Measurements from ENCODE around the gene MYB. TPM values are rescaled to one million over a fixed set of nuclear protein-coding genes. Genes with fewer than 3 reads are reported as not detected.
A peak's percentile ranks its signal among the peaks of the same experiment; 100 is the strongest.

MYB gene
- total and polyA plus RNA-seq, 2 donors: 42.1 to 84.7 TPM

GRCh38 chr6:135254471-135254870 lies 73.4 kb downstream of the MYB start:
- no peaks in the 10 kb centered on the region for H3K36me3 ChIP-seq (ENCODE audit: control insufficient read depth in 2 of 2, insufficient read depth in 2 of 2, low read length in 1 of 2)
- no peaks in the 10 kb centered on the region for H3K27me3 ChIP-seq (ENCODE audit: control insufficient read depth in 2 of 2, insufficient read depth in 1 of 2, low read length in 1 of 2)
- H3K9me3 ChIP-seq (ENCODE audit: control insufficient read depth in 2 of 2, insufficient read depth in 1 of 2, low read length in 1 of 2): no peaks in the 10 kb centered on the region
- DNase-seq (ENCODE audit: low read depth in 6 of 9, low spot score in 9 of 9): no peak
- no peak overlapping the region for H3K4me3 ChIP-seq (ENCODE audit: low read length in 2 of 2)
- peaks cover 2 to 40% of the 10 kb centered on the region in 2 donors for H3K4me1 ChIP-seq (ENCODE audit: control insufficient read depth in 2 of 2, insufficient read depth in 2 of 2, low read length in 2 of 2)
- no peak overlapping the region for H3K27ac ChIP-seq (ENCODE audit: low read depth in 1 of 2, low read length in 1 of 2)
- WGBS: 93% methylated on average over 1 of the region's 1 CpG

GRCh38 chr6:135256866-135257265 lies 75.8 kb downstream of the MYB start:
- no peak for DNase-seq (ENCODE audit: low read depth in 6 of 9, low spot score in 9 of 9)
- H3K36me3 ChIP-seq (ENCODE audit: control insufficient read depth in 2 of 2, insufficient read depth in 2 of 2, low read length in 1 of 2): no peaks in the 10 kb centered on the region
- no peaks in the 10 kb centered on the region for H3K27me3 ChIP-seq (ENCODE audit: control insufficient read depth in 2 of 2, insufficient read depth in 1 of 2, low read length in 1 of 2)
- no peak overlapping the region for H3K27ac ChIP-seq (ENCODE audit: low read depth in 1 of 2, low read length in 1 of 2)
- peaks cover 0 to 3% of the 10 kb centered on the region in 2 donors for H3K9me3 ChIP-seq (ENCODE audit: control insufficient read depth in 2 of 2, insufficient read depth in 1 of 2, low read length in 1 of 2)
- WGBS: 93% methylated on average over 4 of the region's 4 CpGs
- H3K4me3 ChIP-seq (ENCODE audit: low read length in 2 of 2): no peak overlapping the region
- H3K4me1 ChIP-seq (ENCODE audit: control insufficient read depth in 2 of 2, insufficient read depth in 2 of 2, low read length in 2 of 2): peaks cover 2 to 32% of the 10 kb centered on the region in 2 donors

DNA sequence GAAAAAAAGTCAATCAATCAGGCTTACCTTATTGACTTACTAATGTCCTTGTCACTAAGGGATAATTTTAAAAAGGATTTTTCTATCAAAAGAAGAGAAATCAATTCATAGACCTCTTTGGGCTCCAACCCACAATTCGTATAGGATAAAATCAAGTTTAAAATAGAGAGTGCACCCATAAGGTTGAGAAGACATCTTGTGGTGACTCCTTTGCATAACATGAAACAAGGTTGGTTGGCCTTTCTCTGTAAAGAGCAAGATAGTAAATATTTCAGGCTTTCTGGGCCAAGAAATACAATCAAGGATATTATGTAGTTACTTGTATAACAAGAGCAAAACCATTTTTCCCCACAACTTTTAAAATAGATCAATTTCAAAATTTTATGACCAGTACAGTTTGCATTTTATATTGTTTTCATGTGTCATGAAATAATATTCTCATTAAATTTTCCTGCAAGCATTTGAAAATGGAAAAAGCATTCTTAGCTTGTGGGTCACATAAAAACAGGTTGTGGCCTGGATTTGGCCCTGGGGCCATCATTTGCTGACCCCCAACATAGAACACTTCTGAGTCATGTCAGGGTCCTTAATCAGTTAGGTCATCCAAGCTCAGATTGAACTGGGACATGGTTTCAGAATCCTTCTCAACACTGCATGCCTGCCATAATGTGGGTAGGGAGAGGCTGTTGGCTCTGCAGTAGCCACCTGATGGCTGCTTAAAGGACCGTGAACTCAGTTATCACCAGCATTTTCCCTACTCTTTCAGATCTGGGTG lies 76.7 kb downstream of the MYB start:
- 63% methylated on average over 2 of the region's 2 CpGs for WGBS
- peak in 1 of 9 donors; percentile 55 for DNase-seq (ENCODE audit: low read depth in 6 of 9, low spot score in 9 of 9)

GRCh38 chr6:135258970-135259369 lies 77.9 kb downstream of the MYB start:
- 96% methylated on average over 6 of the region's 6 CpGs for WGBS
- Histone ChIP-seq H3K4me3 (ENCODE audit: low read length in 2 of 2) (no peak overlapping the region), H3K4me1 (ENCODE audit: control insufficient read depth in 2 of 2, insufficient read depth in 2 of 2, low read length in 2 of 2) (peaks cover 2 to 19% of the 10 kb centered on the region in 2 donors), H3K36me3 (ENCODE audit: control insufficient read depth in 2 of 2, insufficient read depth in 2 of 2, low read length in 1 of 2) (no peaks in the 10 kb centered on the region), H3K9me3 (ENCODE audit: control insufficient read depth in 2 of 2, insufficient read depth in 1 of 2, low read length in 1 of 2) (peaks cover 0 to 5% of the 10 kb centered on the region in 2 donors), H3K27ac (ENCODE audit: low read depth in 1 of 2, low read length in 1 of 2) (no peak overlapping the region), H3K27me3 (ENCODE audit: control insufficient read depth in 2 of 2, insufficient read depth in 1 of 2, low read length in 1 of 2) (no peaks in the 10 kb centered on the region)
- no peak for DNase-seq (ENCODE audit: low read depth in 6 of 9, low spot score in 9 of 9)

More for the DNA sequence above, 76.7 kb downstream of the MYB start:
- H3K9me3 ChIP-seq (ENCODE audit: control insufficient read depth in 2 of 2, insufficient read depth in 1 of 2, low read length in 1 of 2): peaks cover 0 to 5% of the 10 kb centered on the region in 2 donors
- no peaks in the 10 kb centered on the region for H3K36me3 ChIP-seq (ENCODE audit: control insufficient read depth in 2 of 2, insufficient read depth in 2 of 2, low read length in 1 of 2)
- no peak overlapping the region for H3K4me3 ChIP-seq (ENCODE audit: low read length in 2 of 2)
- H3K27ac ChIP-seq (ENCODE audit: low read depth in 1 of 2, low read length in 1 of 2): no peak overlapping the region
- H3K27me3 ChIP-seq (ENCODE audit: control insufficient read depth in 2 of 2, insufficient read depth in 1 of 2, low read length in 1 of 2): no peaks in the 10 kb centered on the region
- peaks cover 2 to 23% of the 10 kb centered on the region in 2 donors for H3K4me1 ChIP-seq (ENCODE audit: control insufficient read depth in 2 of 2, insufficient read depth in 2 of 2, low read length in 2 of 2)

DNA sequence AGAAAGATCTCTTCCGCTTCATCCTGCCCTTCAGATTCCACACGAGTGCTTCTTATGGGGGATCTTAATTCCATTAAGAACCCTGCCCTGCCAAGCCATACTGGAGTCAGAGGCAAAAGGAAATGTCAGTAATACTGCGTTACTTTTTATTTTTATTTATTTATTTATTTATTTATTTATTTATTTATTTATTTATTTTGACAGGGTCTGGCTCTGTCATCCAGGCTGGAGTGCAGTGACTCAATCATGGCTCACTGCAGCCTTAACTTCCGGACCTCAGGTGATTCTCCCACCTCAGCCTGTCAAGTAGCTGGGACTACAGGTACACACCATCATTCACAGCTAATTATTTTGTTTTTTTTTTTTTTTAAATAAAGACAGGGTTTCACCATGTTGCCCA lies 79.5 kb downstream of the MYB start:
- no peaks in the 10 kb centered on the region for H3K36me3 ChIP-seq (ENCODE audit: control insufficient read depth in 2 of 2, insufficient read depth in 2 of 2, low read length in 1 of 2)
- no peak overlapping the region for H3K27ac ChIP-seq (ENCODE audit: low read depth in 1 of 2, low read length in 1 of 2)
- no peak for DNase-seq (ENCODE audit: low read depth in 6 of 9, low spot score in 9 of 9)
- H3K4me3 ChIP-seq (ENCODE audit: low read length in 2 of 2): no peak overlapping the region
- peaks cover 5 to 20% of the 10 kb centered on the region in 2 donors for H3K4me1 ChIP-seq (ENCODE audit: control insufficient read depth in 2 of 2, insufficient read depth in 2 of 2, low read length in 2 of 2)
- no peaks in the 10 kb centered on the region for H3K27me3 ChIP-seq (ENCODE audit: control insufficient read depth in 2 of 2, insufficient read depth in 1 of 2, low read length in 1 of 2)
- H3K9me3 ChIP-seq (ENCODE audit: control insufficient read depth in 2 of 2, insufficient read depth in 1 of 2, low read length in 1 of 2): peaks cover 0 to 5% of the 10 kb centered on the region in 2 donors
- 97% methylated on average over 4 of the region's 4 CpGs for WGBS

GRCh38 chr6:135261872-135262725 lies 81.0 kb downstream of the MYB start:
- no peak for DNase-seq (ENCODE audit: low read depth in 6 of 9, low spot score in 9 of 9)
- Histone ChIP-seq H3K27ac (ENCODE audit: low read depth in 1 of 2, low read length in 1 of 2) (no peak overlapping the region), H3K36me3 (ENCODE audit: control insufficient read depth in 2 of 2, insufficient read depth in 2 of 2, low read length in 1 of 2) (no peaks in the 10 kb centered on the region), H3K27me3 (ENCODE audit: control insufficient read depth in 2 of 2, insufficient read depth in 1 of 2, low read length in 1 of 2) (no peaks in the 10 kb centered on the region), H3K4me1 (ENCODE audit: control insufficient read depth in 2 of 2, insufficient read depth in 2 of 2, low read length in 2 of 2) (peaks cover 14 to 33% of the 10 kb centered on the region in 2 donors), H3K4me3 (ENCODE audit: low read length in 2 of 2) (no peak overlapping the region), H3K9me3 (ENCODE audit: control insufficient read depth in 2 of 2, insufficient read depth in 1 of 2, low read length in 1 of 2) (peaks cover 0 to 5% of the 10 kb centered on the region in 2 donors)
- WGBS: 88% methylated on average over 15 of the region's 15 CpGs

- Histone ChIP-seq H3K4me1 (ENCODE audit: control insufficient read depth in 2 of 2, insufficient read depth in 2 of 2, low read length in 2 of 2) (peaks cover 24 to 49% of the 10 kb centered on the region in 2 donors), H3K9me3 (ENCODE audit: control insufficient read depth in 2 of 2, insufficient read depth in 1 of 2, low read length in 1 of 2) (peaks cover 0 to 5% of the 10 kb centered on the region in 2 donors), H3K4me3 (ENCODE audit: low read length in 2 of 2) (no peak overlapping the region), H3K27me3 (ENCODE audit: control insufficient read depth in 2 of 2, insufficient read depth in 1 of 2, low read length in 1 of 2) (no peaks in the 10 kb centered on the region), H3K27ac (ENCODE audit: low read depth in 1 of 2, low read length in 1 of 2) (no peak overlapping the region), H3K36me3 (ENCODE audit: control insufficient read depth in 2 of 2, insufficient read depth in 2 of 2, low read length in 1 of 2) (peaks cover 0 to 2% of the 10 kb centered on the region in 2 donors)
- 95% methylated on average over 3 of the region's 3 CpGs for WGBS
- no peak for DNase-seq (ENCODE audit: low read depth in 6 of 9, low spot score in 9 of 9)
These were observed 84.2 kb downstream of the MYB start for GRCh38 chr6:135265278-135265677.

DNA sequence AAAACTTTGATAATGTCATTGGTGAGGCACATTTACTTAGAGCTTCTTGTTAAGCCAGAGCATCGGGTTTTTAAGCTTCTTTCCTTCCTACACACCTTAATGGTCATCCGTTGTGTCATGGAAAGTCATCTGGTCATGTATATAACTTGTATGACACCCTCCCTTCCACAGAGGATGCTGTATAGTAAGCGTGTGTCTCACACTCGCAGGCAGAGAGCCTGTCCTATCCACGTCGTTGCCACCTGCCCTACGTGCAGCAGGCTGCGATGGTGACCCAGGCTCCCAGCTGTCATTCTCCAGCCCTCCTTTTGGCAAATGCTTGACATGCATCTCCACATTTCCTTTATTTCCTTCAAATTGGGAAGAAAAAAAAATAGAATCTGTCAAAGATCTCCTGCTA lies 85.6 kb downstream of the MYB start:
- DNase-seq (ENCODE audit: low read depth in 6 of 9, low spot score in 9 of 9): peak in 4 of 9 donors; percentile 39 to 59 (median 49)
- peaks cover 0 to 2% of the 10 kb centered on the region in 2 donors for H3K36me3 ChIP-seq (ENCODE audit: control insufficient read depth in 2 of 2, insufficient read depth in 2 of 2, low read length in 1 of 2)
- WGBS: 35% methylated on average over 8 of the region's 8 CpGs
- H3K27me3 ChIP-seq (ENCODE audit: control insufficient read depth in 2 of 2, insufficient read depth in 1 of 2, low read length in 1 of 2): no peaks in the 10 kb centered on the region
- H3K27ac ChIP-seq (ENCODE audit: low read depth in 1 of 2, low read length in 1 of 2): peak overlapping the region in 1 of 2 donors; percentile 82
- peaks cover 0 to 4% of the 10 kb centered on the region in 2 donors for H3K9me3 ChIP-seq (ENCODE audit: control insufficient read depth in 2 of 2, insufficient read depth in 1 of 2, low read length in 1 of 2)
- peaks cover 32 to 61% of the 10 kb centered on the region in 2 donors for H3K4me1 ChIP-seq (ENCODE audit: control insufficient read depth in 2 of 2, insufficient read depth in 2 of 2, low read length in 2 of 2)
- H3K4me3 ChIP-seq (ENCODE audit: low read length in 2 of 2): no peak overlapping the region

DNA sequence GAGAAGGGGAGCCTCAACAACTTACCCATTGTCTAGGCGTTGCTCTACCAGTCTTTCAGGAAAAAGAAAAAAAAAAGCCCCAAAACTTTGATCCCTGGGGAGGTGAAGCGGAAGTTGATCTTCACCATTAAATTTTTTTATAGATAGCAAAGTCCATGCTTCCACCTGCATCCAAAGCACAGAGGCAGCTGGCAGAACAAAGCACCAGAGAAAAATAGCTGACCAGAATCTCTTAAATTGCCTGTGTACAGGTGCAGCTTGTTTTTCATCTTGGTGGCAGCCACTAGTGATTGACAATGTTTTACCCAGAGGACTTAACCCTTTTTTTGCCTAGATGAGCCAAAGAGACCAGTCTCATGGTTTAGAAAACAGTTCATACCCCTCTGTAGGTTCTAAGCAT lies 86.0 kb downstream of the MYB start:
- Histone ChIP-seq H3K9me3 (ENCODE audit: control insufficient read depth in 2 of 2, insufficient read depth in 1 of 2, low read length in 1 of 2) (no peaks in the 10 kb centered on the region), H3K27ac (ENCODE audit: low read depth in 1 of 2, low read length in 1 of 2) (peak overlapping the region in 1 of 2 donors; percentile 82)
- WGBS: 8% methylated on average over 2 of the region's 2 CpGs

More for the DNA sequence above, 86.0 kb downstream of the MYB start:
- peaks cover 32 to 62% of the 10 kb centered on the region in 2 donors for H3K4me1 ChIP-seq (ENCODE audit: control insufficient read depth in 2 of 2, insufficient read depth in 2 of 2, low read length in 2 of 2)
- peak; percentile 49 to 88 (median 67) for DNase-seq (ENCODE audit: low read depth in 6 of 9, low spot score in 9 of 9)
- H3K36me3 ChIP-seq (ENCODE audit: control insufficient read depth in 2 of 2, insufficient read depth in 2 of 2, low read length in 1 of 2): peaks cover 0 to 2% of the 10 kb centered on the region in 2 donors
- H3K27me3 ChIP-seq (ENCODE audit: control insufficient read depth in 2 of 2, insufficient read depth in 1 of 2, low read length in 1 of 2): no peaks in the 10 kb centered on the region
- H3K4me3 ChIP-seq (ENCODE audit: low read length in 2 of 2): no peak overlapping the region

Data from thymus (tissue), 11 donors.